ENCODE results near the gene PROX1.
A peak's percentile ranks its signal among the peaks of the same experiment; 100 is the strongest.

The PROX1 gene

GRCh38 chr1:213966122-213966521 lies 21.7 kb upstream of the PROX1 start:
- Histone ChIP-seq H3K9ac (ENCODE audit: low read length) (no peak overlapping the region), H3K27me3 (ENCODE audit: control insufficient read depth, insufficient read depth, low read length) (no peaks in the 10 kb centered on the region), H3K4me3 (ENCODE audit: low read length) (no peak overlapping the region), H3K9me3 (ENCODE audit: control insufficient read depth, low read depth, low read length) (no peaks in the 10 kb centered on the region), H3K36me3 (ENCODE audit: control insufficient read depth, low read depth, low read length) (no peaks in the 10 kb centered on the region), H3K27ac (ENCODE audit: low read length) (no peak overlapping the region), H3K4me1 (ENCODE audit: control insufficient read depth, low read depth, low read length) (no peaks in the 10 kb centered on the region)

GRCh38 chr1:213968146-213968825 lies 19.5 kb upstream of the PROX1 start:
- H3K9me3 ChIP-seq (ENCODE audit: control insufficient read depth, low read depth, low read length) = no peaks in the 10 kb centered on the region
- no peaks in the 10 kb centered on the region for H3K27me3 ChIP-seq (ENCODE audit: control insufficient read depth, insufficient read depth, low read length)
- no peaks in the 10 kb centered on the region for H3K4me1 ChIP-seq (ENCODE audit: control insufficient read depth, low read depth, low read length)
- no peak overlapping the region for H3K4me3 ChIP-seq (ENCODE audit: low read length)
- no peaks in the 10 kb centered on the region for H3K36me3 ChIP-seq (ENCODE audit: control insufficient read depth, low read depth, low read length)
- H3K27ac ChIP-seq (ENCODE audit: low read length) = no peak overlapping the region
- no peak overlapping the region for H3K9ac ChIP-seq (ENCODE audit: low read length)

- Histone ChIP-seq H3K27me3 (ENCODE audit: control insufficient read depth, insufficient read depth, low read length) (no peaks in the 10 kb centered on the region), H3K36me3 (ENCODE audit: control insufficient read depth, low read depth, low read length) (no peaks in the 10 kb centered on the region), H3K9me3 (ENCODE audit: control insufficient read depth, low read depth, low read length) (no peaks in the 10 kb centered on the region), H3K4me3 (ENCODE audit: low read length) (no peak overlapping the region), H3K9ac (ENCODE audit: low read length) (no peak overlapping the region), H3K4me1 (ENCODE audit: control insufficient read depth, low read depth, low read length) (no peaks in the 10 kb centered on the region), H3K27ac (ENCODE audit: low read length) (no peak overlapping the region)
These were observed 17.7 kb upstream of the PROX1 start for GRCh38 chr1:213969958-213970555.

- Histone ChIP-seq H3K4me1 (ENCODE audit: control insufficient read depth, low read depth, low read length) (peaks cover 6% of the 10 kb centered on the region), H3K9ac (ENCODE audit: low read length) (no peak overlapping the region), H3K4me3 (ENCODE audit: low read length) (no peak overlapping the region), H3K27ac (ENCODE audit: low read length) (no peak overlapping the region), H3K27me3 (ENCODE audit: control insufficient read depth, insufficient read depth, low read length) (peaks cover 19% of the 10 kb centered on the region), H3K9me3 (ENCODE audit: control insufficient read depth, low read depth, low read length) (no peaks in the 10 kb centered on the region), H3K36me3 (ENCODE audit: control insufficient read depth, low read depth, low read length) (no peaks in the 10 kb centered on the region)
These were observed 15.6 kb upstream of the PROX1 start for GRCh38 chr1:213972141-213972540.

DNA sequence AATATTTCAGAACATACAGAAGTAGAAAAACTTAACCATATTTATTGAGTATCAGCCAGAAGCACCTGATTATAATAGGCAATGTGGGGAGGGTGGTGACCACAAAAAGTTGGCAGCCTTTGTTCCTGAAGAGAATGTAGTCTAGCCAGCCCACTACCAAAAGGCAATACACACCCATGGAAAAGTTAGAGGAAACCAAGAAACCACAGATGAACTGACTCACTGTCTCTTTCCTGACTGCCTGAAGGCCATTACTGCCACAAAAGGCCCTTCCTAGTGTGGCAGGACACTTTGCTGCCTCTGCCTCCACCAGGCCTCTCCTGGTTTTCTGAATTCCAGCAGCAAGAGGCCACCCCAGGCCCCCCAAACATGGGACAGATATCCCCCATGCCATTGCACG lies 14.6 kb upstream of the PROX1 start:
- H3K9ac ChIP-seq (ENCODE audit: low read length) = no peak overlapping the region

GRCh38 chr1:213976665-213977485 lies 10.9 kb upstream of the PROX1 start:
- Histone ChIP-seq H3K9ac (ENCODE audit: low read length) (no peak overlapping the region), H3K4me1 (ENCODE audit: control insufficient read depth, low read depth, low read length) (peaks cover 32% of the 10 kb centered on the region), H3K27ac (ENCODE audit: low read length) (no peak overlapping the region), H3K4me3 (ENCODE audit: low read length) (no peak overlapping the region), H3K9me3 (ENCODE audit: control insufficient read depth, low read depth, low read length) (no peaks in the 10 kb centered on the region), H3K36me3 (ENCODE audit: control insufficient read depth, low read depth, low read length) (no peaks in the 10 kb centered on the region), H3K27me3 (ENCODE audit: control insufficient read depth, insufficient read depth, low read length) (peaks cover 65% of the 10 kb centered on the region)

More for the DNA sequence above, 14.6 kb upstream of the PROX1 start:
- peaks cover 29% of the 10 kb centered on the region for H3K27me3 ChIP-seq (ENCODE audit: control insufficient read depth, insufficient read depth, low read length)
- peaks cover 12% of the 10 kb centered on the region for H3K4me1 ChIP-seq (ENCODE audit: control insufficient read depth, low read depth, low read length)
- H3K27ac ChIP-seq (ENCODE audit: low read length) = no peak overlapping the region
- no peaks in the 10 kb centered on the region for H3K36me3 ChIP-seq (ENCODE audit: control insufficient read depth, low read depth, low read length)
- no peaks in the 10 kb centered on the region for H3K9me3 ChIP-seq (ENCODE audit: control insufficient read depth, low read depth, low read length)
- no peak overlapping the region for H3K4me3 ChIP-seq (ENCODE audit: low read length)

GRCh38 chr1:213977486-213977842 lies 10.3 kb upstream of the PROX1 start:
- H3K27ac ChIP-seq (ENCODE audit: low read length) = no peak overlapping the region
- H3K9ac ChIP-seq (ENCODE audit: low read length) = no peak overlapping the region
- H3K4me1 ChIP-seq (ENCODE audit: control insufficient read depth, low read depth, low read length) = peaks cover 37% of the 10 kb centered on the region
- peaks cover 70% of the 10 kb centered on the region for H3K27me3 ChIP-seq (ENCODE audit: control insufficient read depth, insufficient read depth, low read length)
- H3K4me3 ChIP-seq (ENCODE audit: low read length) = no peak overlapping the region
- no peaks in the 10 kb centered on the region for H3K36me3 ChIP-seq (ENCODE audit: control insufficient read depth, low read depth, low read length)
- no peaks in the 10 kb centered on the region for H3K9me3 ChIP-seq (ENCODE audit: control insufficient read depth, low read depth, low read length)

DNA sequence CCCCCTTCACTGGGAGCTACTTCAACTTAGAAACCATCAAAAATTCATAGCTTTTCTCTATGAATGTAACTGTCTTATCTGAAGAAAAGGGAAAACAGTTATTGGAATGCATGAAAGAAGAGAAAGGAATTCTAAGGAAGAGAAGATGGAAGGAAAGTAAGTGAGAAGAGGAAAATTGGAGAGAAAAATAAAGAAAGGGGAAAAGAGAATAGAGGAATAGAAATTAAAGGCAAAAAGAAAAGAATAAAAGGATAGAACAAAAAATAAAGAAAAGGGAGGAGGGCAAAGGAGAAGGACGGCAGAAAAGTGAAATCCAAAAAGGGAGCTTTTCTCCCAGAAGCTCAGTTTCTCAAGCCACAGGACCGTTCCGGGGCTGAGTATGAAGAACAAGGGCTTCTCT lies 9.9 kb upstream of the PROX1 start:
- Histone ChIP-seq H3K4me3 (ENCODE audit: low read length) (no peak overlapping the region), H3K36me3 (ENCODE audit: control insufficient read depth, low read depth, low read length) (no peaks in the 10 kb centered on the region), H3K27me3 (ENCODE audit: control insufficient read depth, insufficient read depth, low read length) (peaks cover 75% of the 10 kb centered on the region), H3K27ac (ENCODE audit: low read length) (no peak overlapping the region), H3K9me3 (ENCODE audit: control insufficient read depth, low read depth, low read length) (no peaks in the 10 kb centered on the region), H3K4me1 (ENCODE audit: control insufficient read depth, low read depth, low read length) (peaks cover 37% of the 10 kb centered on the region), H3K9ac (ENCODE audit: low read length) (no peak overlapping the region)

DNA sequence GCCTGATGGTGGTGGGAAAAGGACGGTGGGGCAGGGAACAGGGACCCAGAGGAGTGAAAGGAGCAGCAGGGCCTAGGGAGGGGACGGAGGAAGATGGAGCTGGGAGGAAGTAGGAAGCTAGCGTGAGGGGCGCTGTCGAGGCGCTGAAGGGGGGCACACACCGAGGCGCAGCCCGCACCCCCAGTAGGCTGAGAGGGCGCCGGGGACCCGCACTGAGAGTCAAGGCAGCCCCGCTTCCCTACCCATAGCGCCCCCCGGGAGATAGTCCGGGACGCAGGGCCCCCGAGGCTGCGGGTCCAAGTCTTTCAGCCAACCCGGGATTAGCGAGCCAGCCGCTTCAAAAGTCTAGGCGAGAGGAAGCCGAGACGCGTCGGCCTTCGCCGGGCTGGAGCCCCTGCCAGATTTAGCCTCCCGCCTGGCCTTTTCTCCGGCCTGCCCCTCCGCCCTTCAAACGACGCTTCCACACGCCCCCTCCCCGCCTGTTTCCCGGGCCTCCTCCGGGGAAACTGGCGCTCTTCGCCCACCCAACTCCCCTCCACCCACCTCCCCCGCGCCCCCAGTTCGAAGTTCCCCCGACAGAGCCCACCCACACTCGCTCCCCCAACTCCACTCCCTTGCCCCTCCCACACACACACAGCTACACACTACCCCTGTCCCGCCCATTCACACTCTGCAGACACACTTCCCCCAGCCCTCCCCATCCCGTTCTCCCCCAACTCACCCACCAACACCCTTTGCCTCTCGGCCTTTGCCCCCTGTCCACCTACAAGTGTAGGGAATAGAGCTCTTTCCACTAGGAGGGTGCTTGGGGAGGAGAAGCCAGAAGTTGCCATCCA lies 7.8 kb upstream of the PROX1 start:
- Histone ChIP-seq H3K4me1 (ENCODE audit: control insufficient read depth, low read depth, low read length) (peaks cover 55% of the 10 kb centered on the region), H3K27ac (ENCODE audit: low read length) (no peak overlapping the region), H3K36me3 (ENCODE audit: control insufficient read depth, low read depth, low read length) (no peaks in the 10 kb centered on the region), H3K4me3 (ENCODE audit: low read length) (peak overlapping the region; percentile 58), H3K9ac (ENCODE audit: low read length) (no peak overlapping the region), H3K9me3 (ENCODE audit: control insufficient read depth, low read depth, low read length) (no peaks in the 10 kb centered on the region), H3K27me3 (ENCODE audit: control insufficient read depth, insufficient read depth, low read length) (peaks cover 96% of the 10 kb centered on the region)

DNA sequence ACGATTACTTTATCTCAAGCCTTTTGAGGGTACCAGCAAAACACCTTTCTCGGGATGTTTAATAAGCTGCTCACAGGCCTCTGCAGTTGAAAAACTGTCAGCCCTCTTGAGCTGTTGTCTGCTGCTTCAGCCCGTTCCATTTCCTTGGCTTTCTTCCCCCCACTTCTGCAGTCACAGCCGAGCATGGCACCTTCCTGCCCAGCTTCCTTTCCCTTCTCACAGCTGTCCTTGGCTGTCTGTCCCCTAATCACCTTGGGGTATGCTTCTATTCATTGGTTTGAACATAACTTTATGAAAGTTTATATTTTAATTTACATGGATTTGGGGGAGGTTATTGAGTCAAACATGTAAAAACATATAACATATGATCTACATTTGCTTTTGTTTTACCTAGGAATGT lies 6.9 kb upstream of the PROX1 start:
- Histone ChIP-seq H3K27me3 (ENCODE audit: control insufficient read depth, insufficient read depth, low read length) (peaks cover 99% of the 10 kb centered on the region), H3K4me3 (ENCODE audit: low read length) (peak overlapping the region; percentile 58), H3K9ac (ENCODE audit: low read length) (no peak overlapping the region), H3K36me3 (ENCODE audit: control insufficient read depth, low read depth, low read length) (no peaks in the 10 kb centered on the region), H3K9me3 (ENCODE audit: control insufficient read depth, low read depth, low read length) (no peaks in the 10 kb centered on the region), H3K4me1 (ENCODE audit: control insufficient read depth, low read depth, low read length) (peaks cover 59% of the 10 kb centered on the region), H3K27ac (ENCODE audit: low read length) (no peak overlapping the region)

- H3K4me3 ChIP-seq (ENCODE audit: low read length) = peak overlapping the region; percentile 76
- peaks cover 99% of the 10 kb centered on the region for H3K27me3 ChIP-seq (ENCODE audit: control insufficient read depth, insufficient read depth, low read length)
- no peak overlapping the region for H3K27ac ChIP-seq (ENCODE audit: low read length)
- peaks cover 64% of the 10 kb centered on the region for H3K4me1 ChIP-seq (ENCODE audit: control insufficient read depth, low read depth, low read length)
- no peaks in the 10 kb centered on the region for H3K9me3 ChIP-seq (ENCODE audit: control insufficient read depth, low read depth, low read length)
- no peak overlapping the region for H3K9ac ChIP-seq (ENCODE audit: low read length)
- no peaks in the 10 kb centered on the region for H3K36me3 ChIP-seq (ENCODE audit: control insufficient read depth, low read depth, low read length)
These were observed 5.5 kb upstream of the PROX1 start for GRCh38 chr1:213982289-213982671.
